Fibroblast of mammary gland (primary cell): ENCODE results near the gene CNPY4.

Source experiments
- DNase-seq: peaks from one replicate; pipeline ENCODE4 v3.0.0-alpha.2; 2010; ENCODE audit warnings: low read depth
- H3K4me3 ChIP-seq: 2 replicates; pipeline ENCODE4 v1.5.1; 2011; ENCODE audit warnings: low read depth, mild to moderate bottlenecking, low read length, moderate library complexity; ENCODE audit not compliant: control insufficient read depth
- CTCF ChIP-seq: conservative IDR thresholded peaks from 2 replicates; pipeline ENCODE4 v1.5.1; 2011; ENCODE audit warnings: low read depth, low read length, inconsistent platforms; ENCODE audit not compliant: control insufficient read depth, insufficient read depth

Gene CNPY4

GRCh38 chr7:100106633-100107032 lies 12.8 kb upstream of the CNPY4 start:
- no peak for DNase-seq
- TF ChIP-seq CTCF: no peak
- no peak overlapping the region for H3K4me3 ChIP-seq

GRCh38 chr7:100107125-100107737 lies 12.2 kb upstream of the CNPY4 start:
- TF ChIP-seq CTCF: no peak
- no peak for DNase-seq
- no peak overlapping the region for H3K4me3 ChIP-seq

- no peak for DNase-seq
- no peak overlapping the region for H3K4me3 ChIP-seq
- TF ChIP-seq CTCF: no peak
Observed at GRCh38 chr7:100107890-100108289, 11.5 kb upstream of the CNPY4 start.

- H3K4me3 ChIP-seq: no peak overlapping the region
- no peak for TF ChIP-seq CTCF
- DNase-seq: no peak
Observed at GRCh38 chr7:100109521-100110163, 9.8 kb upstream of the CNPY4 start.

GRCh38 chr7:100111156-100111555 lies 8.3 kb upstream of the CNPY4 start:
- no peak overlapping the region for H3K4me3 ChIP-seq
- no peak for DNase-seq
- TF ChIP-seq CTCF: no peak

- no peak for DNase-seq
- H3K4me3 ChIP-seq: no peak overlapping the region
- TF ChIP-seq CTCF: no peak
Observed at GRCh38 chr7:100111914-100112313, 7.5 kb upstream of the CNPY4 start.
